GM19035 (cell line): ENCODE measurements around the gene CNGA1.
"Not testable (repeated sequence)": the region's sequence is repeated elsewhere in the genome, so short reads cannot be mapped to it uniquely, and the experiment has no call there.

Experiments
- ATAC-seq: cut with Tn5 transposase; IDR thresholded peaks from one replicate; pipeline ENCODE4 v1.9.1; 2021; ENCODE audit not compliant: unreplicated experiment

The CNGA1 gene

GRCh38 chr4:48031802-48032525, 15.5 kb upstream of the CNGA1 start:
- no peak for ATAC-seq

- ATAC-seq, result no peak
Observed at GRCh38 chr4:48030470-48030869, 14.0 kb upstream of the CNGA1 start.

- peak; percentile 69 for ATAC-seq
Observed at GRCh38 chr4:48028696-48029095, 12.2 kb upstream of the CNGA1 start.

GRCh38 chr4:48027653-48028052, 11.2 kb upstream of the CNGA1 start:
- ATAC-seq, result peak; percentile 66

DNA sequence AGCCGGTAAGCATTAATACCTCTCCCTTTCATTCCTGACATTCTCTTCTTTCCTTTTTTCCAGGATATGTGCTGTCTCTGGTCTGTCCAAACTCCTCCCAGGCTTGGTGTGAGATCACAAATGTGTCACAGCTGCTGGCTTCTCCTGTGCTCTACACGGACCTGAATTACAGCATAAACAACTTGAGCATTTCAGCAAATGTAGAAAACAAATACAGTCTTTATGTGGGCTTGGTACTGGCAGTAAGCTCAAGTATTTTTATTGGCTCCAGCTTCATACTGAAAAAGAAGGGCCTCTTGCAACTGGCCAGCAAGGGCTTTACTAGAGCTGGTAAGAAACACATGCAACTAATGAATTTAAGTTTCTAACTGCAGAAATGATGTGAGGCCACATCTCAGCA, 8.5 kb upstream of the CNGA1 start:
- no peak for ATAC-seq

GRCh38 chr4:48024522-48024921, 8.0 kb upstream of the CNGA1 start:
- ATAC-seq, result no peak

GRCh38 chr4:48022192-48022799, 5.8 kb upstream of the CNGA1 start:
- no peak for ATAC-seq

DNA sequence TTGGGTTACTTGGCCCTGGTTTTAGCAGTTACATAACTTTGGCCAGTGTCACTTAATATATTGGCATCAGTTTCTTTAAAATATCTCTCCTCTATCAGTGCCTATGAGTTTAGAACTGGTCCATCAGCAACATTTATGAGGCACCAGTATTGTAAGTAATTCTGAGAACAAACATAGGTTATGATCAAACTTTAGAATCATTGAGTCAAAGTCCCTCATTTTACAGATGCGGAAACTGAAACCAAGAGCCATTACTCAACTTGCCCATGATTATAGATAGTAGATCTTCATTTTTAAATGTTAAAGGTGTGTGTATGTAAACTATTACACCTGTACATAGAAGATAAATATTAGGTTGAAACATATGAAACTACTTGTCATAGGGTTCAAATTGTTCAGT, 4.6 kb upstream of the CNGA1 start:
- ATAC-seq, result no peak

GRCh38 chr4:48018112-48018511, 1.6 kb upstream of the CNGA1 start:
- no peak for ATAC-seq

GRCh38 chr4:48017108-48017571, 659 bp upstream of the CNGA1 start:
- no peak for ATAC-seq

DNA sequence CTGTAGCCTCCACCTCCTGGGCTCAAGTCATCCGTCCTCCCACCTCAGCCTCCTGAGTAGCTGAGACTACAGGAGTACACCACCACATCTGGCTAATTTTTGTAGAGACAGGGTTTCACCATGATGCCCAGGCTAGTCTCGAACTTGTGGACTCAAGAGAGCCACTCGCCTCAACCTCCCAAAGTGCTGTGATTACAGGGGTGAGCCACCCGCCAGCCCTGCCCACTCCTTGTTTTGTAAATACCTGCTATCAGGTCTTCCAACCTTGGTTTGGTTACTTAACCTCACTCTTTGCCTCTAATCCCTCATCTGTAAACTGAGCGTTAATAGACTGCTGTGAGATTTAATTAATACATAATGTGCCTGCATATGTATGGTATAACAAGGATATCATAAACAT, 803 bp downstream of the CNGA1 start:
- ATAC-seq, result no peak

- ATAC-seq, result no peak
Observed at GRCh38 chr4:48015216-48015615, 1.3 kb downstream of the CNGA1 start.

DNA sequence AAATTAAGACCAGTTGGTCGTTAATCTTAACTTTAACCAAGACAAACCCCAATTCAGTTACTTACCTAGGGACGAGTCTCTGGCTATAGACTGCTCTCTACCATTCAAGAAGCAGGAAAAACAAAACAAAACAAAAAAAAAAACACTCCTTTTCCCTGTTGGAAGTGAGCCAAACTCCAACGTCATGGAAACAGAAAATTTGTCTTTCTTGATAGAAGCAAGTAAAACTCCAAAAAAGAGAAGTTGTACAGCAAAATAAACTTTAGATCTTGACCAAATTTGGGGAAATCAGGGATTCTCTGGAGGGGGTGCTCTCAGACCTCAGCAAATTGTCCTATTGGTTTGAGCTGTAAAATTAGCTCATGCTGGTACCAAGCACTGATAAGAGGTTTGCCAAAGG, 3.7 kb downstream of the CNGA1 start:
- no peak for ATAC-seq

DNA sequence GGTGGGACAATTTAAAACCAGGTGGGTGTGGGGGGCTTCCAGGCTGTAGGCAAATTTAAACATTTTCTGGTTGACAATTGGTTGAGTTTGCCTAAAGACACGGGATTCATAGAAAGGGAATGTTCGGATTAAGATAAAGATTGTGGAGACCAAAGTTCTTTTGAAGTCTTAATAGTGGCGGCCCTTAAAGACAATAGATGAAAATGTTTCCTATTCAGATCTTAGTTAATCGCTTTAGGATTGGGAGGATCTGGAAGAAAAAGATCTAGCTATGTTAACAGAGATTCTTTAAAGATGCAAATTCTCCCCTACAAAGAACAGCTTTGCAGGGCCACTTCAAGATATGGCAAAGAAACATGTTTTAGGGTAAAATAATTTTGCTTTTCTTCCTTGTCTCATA, 4.8 kb downstream of the CNGA1 start:
- ATAC-seq, result no peak

DNA sequence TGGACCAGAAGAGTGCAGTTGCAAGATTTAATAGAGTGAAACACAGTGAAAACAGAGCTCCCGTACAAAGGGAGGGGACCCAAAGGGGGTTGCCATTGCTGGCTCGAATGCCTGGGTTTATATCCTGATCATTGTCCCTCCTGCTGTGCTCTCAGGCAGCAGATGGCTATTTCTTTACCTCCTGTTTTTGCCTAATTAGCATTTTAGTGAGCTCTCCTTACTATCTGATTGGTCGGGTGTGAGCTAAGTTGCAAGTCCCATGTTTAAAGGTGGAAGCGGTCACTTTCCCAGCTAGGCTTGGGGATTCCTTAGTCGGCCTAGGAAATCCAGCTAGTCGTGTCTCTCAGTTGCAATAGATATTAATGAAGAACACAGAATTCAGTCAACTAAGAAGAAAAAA, 5.6 kb downstream of the CNGA1 start:
- ATAC-seq, result not testable (repeated sequence)

DNA sequence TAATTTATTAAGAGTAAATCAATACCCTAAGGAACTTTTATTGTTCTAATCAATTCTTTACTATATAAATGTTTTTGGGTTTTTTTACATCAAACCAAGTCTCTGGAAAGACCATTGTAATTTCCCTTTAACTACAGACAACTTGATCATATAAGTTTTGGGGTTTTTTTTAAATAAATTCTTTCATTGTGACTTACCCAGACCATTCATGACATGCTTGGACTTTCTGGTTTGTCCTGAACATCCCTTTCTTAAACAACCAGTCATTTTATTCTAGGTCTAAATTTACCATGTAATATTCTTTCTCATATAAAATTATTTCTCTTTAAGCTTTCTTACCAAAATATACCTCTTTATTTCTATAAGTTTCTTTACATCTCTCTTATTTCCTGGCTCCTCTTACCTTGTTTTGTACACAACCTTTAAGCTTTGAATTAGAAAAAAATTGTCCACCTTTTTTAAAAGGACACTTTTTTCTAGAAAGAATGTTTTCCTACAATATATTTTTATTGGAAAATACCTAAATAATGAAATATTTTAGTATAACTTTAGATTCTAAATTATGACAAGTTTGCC, 8.4 kb downstream of the CNGA1 start:
- ATAC-seq, result no peak

GRCh38 chr4:48005781-48006180, 10.7 kb downstream of the CNGA1 start:
- ATAC-seq, result no peak

DNA sequence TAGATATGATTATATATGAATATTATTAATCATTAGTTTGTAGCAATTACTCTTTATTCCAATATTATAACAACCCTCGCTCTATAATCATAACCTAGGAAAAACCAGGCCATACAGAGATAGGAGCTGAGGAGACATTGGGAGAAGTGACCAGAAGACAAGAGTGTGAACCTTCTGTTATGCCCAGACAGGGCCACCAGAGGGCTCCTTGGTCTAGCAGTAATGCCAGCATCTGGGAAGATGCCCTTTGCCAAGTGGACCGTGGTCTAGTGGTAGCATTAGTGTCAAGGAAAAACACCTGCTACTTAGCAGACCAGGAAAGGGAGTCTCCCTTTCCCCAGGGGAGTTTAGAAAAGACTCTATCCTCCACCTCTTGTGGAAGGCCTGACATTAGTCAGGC, 12.9 kb downstream of the CNGA1 start:
- ATAC-seq, result not testable (repeated sequence)

- ATAC-seq, result no peak
Observed at GRCh38 chr4:48002267-48002666, 14.2 kb downstream of the CNGA1 start.

DNA sequence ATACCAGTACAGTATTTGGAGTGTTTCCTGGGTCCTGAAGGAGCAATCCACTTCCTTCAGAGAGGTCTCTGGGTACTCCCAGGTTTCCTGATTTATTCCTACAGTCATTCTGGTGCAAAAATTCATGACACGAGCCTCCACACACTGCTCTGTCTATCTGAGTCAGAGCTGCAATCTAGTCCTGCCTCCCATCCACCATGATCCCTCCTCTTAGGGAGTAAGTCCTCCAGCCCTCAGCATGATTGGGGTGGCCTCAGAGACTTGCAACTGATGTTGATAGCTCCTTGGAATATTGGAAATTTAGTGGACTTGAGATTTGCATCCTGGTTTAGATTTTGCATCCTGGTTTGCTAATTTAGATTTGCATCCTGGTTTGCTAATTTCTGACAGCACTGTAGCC, 20.5 kb downstream of the CNGA1 start:
- ATAC-seq, result no peak

GRCh38 chr4:47992475-47992874, 24.0 kb downstream of the CNGA1 start:
- not testable (repeated sequence) for ATAC-seq

DNA sequence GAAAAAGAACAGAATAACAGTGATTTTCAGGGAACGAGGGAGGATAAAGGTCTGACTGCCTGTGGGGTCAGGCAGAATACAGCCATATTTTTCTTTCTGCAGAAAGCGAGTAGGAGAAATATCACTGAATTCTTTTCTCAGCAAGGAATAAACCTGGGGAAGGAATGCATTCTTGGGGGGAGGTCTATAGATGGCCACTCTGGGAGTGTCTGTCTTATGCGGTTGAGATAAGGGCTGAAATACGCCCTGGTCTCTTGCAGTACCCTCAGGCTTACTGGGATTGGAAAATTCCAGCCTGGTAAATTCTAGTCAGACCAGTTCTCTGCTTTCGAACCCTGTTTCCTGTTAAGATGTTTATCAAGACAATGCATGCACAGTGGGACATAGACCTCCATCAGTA, 26.3 kb downstream of the CNGA1 start:
- ATAC-seq, result no peak
